HL-60/S4 (cell line): Measurements from ENCODE around the gene PLP2.

ENCODE experiments used
- in situ Hi-C: fragments of 300-500 bp; cut with MboI; formaldehyde crosslinking; loops from 2 replicates; pipeline ENCODE4 v1.14.3; 2022; ENCODE audit warnings: low sequenced_read_pairs

PLP2 gene

GRCh38 chrX:49186125-49187027 lies 14.7 kb downstream of the PLP2 start, which contains the start of gene PRICKLE3:
Gene PRICKLE3, minus strand, starts transcription at chrX:49186373. Its CDS starts 76 bp downstream, at chrX:49186297.
- in situ Hi-C loops, result no loop called here

GRCh38 chrX:49187028-49187394 lies 15.3 kb downstream of the PLP2 start:
- in situ Hi-C loops, result no loop called here

- in situ Hi-C loops, result no loop called here
Measured at GRCh38 chrX:49187526-49187925, 15.8 kb downstream of the PLP2 start.

- in situ Hi-C loops, result no loop called here
Measured at GRCh38 chrX:49188468-49189076, 16.9 kb downstream of the PLP2 start.

- in situ Hi-C loops, result no loop called here
Measured at GRCh38 chrX:49189606-49190005, 17.9 kb downstream of the PLP2 start.

- in situ Hi-C loops, result no loop called here
Measured at GRCh38 chrX:49190821-49191573, 19.3 kb downstream of the PLP2 start.

GRCh38 chrX:49191574-49192011 lies 19.9 kb downstream of the PLP2 start:
- in situ Hi-C loops, result no loop called here

GRCh38 chrX:49192722-49193328 lies 21.1 kb downstream of the PLP2 start:
- in situ Hi-C loops, result no loop called here

GRCh38 chrX:49193542-49193964 lies 21.9 kb downstream of the PLP2 start:
- in situ Hi-C loops, result no loop called here

GRCh38 chrX:49197543-49198087 lies 25.9 kb downstream of the PLP2 start:
- in situ Hi-C loops, result no loop called here

GRCh38 chrX:49198540-49199314 lies 27.0 kb downstream of the PLP2 start:
- in situ Hi-C loops, result no loop called here

GRCh38 chrX:49199315-49199595 lies 27.6 kb downstream of the PLP2 start:
- in situ Hi-C loops, result no loop called here

GRCh38 chrX:49199906-49200771 lies 28.4 kb downstream of the PLP2 start, which contains the start of gene SYP:
Gene SYP, minus strand, starts transcription at chrX:49200193. Its CDS starts 7 bp downstream, at chrX:49200186.
- in situ Hi-C loops, result no loop called here

GRCh38 chrX:49202022-49202421 lies 30.3 kb downstream of the PLP2 start:
- in situ Hi-C loops, result no loop called here

- in situ Hi-C loops, result no loop called here
Measured at GRCh38 chrX:49203536-49203935, 31.8 kb downstream of the PLP2 start.

- in situ Hi-C loops, result no loop called here
Measured at GRCh38 chrX:49204017-49204416, 32.3 kb downstream of the PLP2 start.

- in situ Hi-C loops, result no loop called here
Measured at GRCh38 chrX:49204709-49205108, 33.0 kb downstream of the PLP2 start.

- in situ Hi-C loops, result no loop called here
Measured at GRCh38 chrX:49205443-49205842, 33.7 kb downstream of the PLP2 start.

GRCh38 chrX:49206543-49206942 lies 34.8 kb downstream of the PLP2 start:
- in situ Hi-C loops, result no loop called here
